K562 (cell line): ENCODE results near the gene LRRC3. TPM values are rescaled to one million over a fixed set of nuclear protein-coding genes. Genes with fewer than 3 reads are reported as not detected.

Source experiments
- ELF4 ChIP-seq: fragments of 450-650 bp; formaldehyde crosslinking; IDR thresholded peaks from 2 replicates; pipeline ENCODE4 v1.4.0; 2022; ENCODE audit warnings: missing genetic modification characterization
- ETS1 ChIP-seq: conservative IDR thresholded peaks from 2 replicates; pipeline ENCODE4 v1.6.1; 2011; ENCODE audit warnings: low read depth, mild to moderate bottlenecking, low read length; ENCODE audit not compliant: control insufficient read depth
- ETV5 ChIP-seq: sonication (generic); formaldehyde crosslinking; IDR thresholded peaks from 2 replicates; pipeline ENCODE4 v1.4.0; 2020; ENCODE audit warnings: low read depth, mild to moderate bottlenecking, missing genetic modification reagents
- GTF3C2 ChIP-seq: IDR thresholded peaks from 3 replicates; pipeline ENCODE4 v1.6.1; 2011; ENCODE audit warnings: borderline replicate concordance, mild to moderate bottlenecking, moderate library complexity; ENCODE audit not compliant: insufficient read length; ENCODE audit errors: extremely low read depth
- KDM4B ChIP-seq, 2 experiments: fragments of 450-650 bp in 1 of 2; sonication (generic) in 1 of 2; IDR thresholded peaks; 2 replicates each; pipeline ENCODE4 v1.6.1; 2016 to 2017; ENCODE audit warnings: borderline replicate concordance in 2 of 2, antibody characterized with exemption in 1 of 2, low read depth in 1 of 2, mild to moderate bottlenecking in 1 of 2
- NFRKB ChIP-seq: fragments of 450-650 bp; IDR thresholded peaks from 2 replicates; pipeline ENCODE4 v1.6.1; 2016; ENCODE audit warnings: low read depth
- NFXL1 ChIP-seq: fragments of 450-650 bp; formaldehyde crosslinking; IDR thresholded peaks from 2 replicates; pipeline ENCODE4 v1.4.0; 2021; ENCODE audit warnings: mild to moderate bottlenecking
- RBM22 ChIP-seq: fragments of 200-400 bp; formaldehyde crosslinking; IDR thresholded peaks from 2 replicates; pipeline ENCODE4 v1.6.1; 2018; ENCODE audit warnings: low read length, low read depth; ENCODE audit not compliant: poor library complexity, severe bottlenecking
- SP1 ChIP-seq: sonication (generic); formaldehyde crosslinking; IDR thresholded peaks from 2 replicates; pipeline ENCODE4 v1.8.1; 2022; ENCODE audit warnings: mild to moderate bottlenecking, missing genetic modification reagents
- ZNF133 ChIP-seq: fragments of 250-450 bp; sonication (Bioruptor Pico); IDR thresholded peaks from 2 replicates; pipeline ENCODE4 v1.4.0; 2020; ENCODE audit warnings: mild to moderate bottlenecking
- ZNF79 ChIP-seq: fragments of 250-450 bp; sonication (Bioruptor Pico); IDR thresholded peaks from 2 replicates; pipeline ENCODE4 v1.4.0; 2020; ENCODE audit warnings: low read depth, mild to moderate bottlenecking, moderate library complexity
- polyA plus RNA-seq, 8 experiments: library from polyadenylated mRNA; depleted of rRNA in 4 of 8; stranded (reverse) in 5 of 8; unstranded in 3 of 8; fragments of >200 nt; fragmentation: Nextera tagmentation in 2 of 8; fragmentation: Illumina TruSeq in 1 of 8; extraction: Ambion mirVana in 2 of 8; extraction: Trizol in 1 of 8; gene quantifications; 2 replicates each; pipeline versions ENCODE4 v1.2.1 to v1.2.3, GENCODE V29; 2011 to 2014; ENCODE audit warnings: inconsistent platforms in 1 of 8, missing spikeins in 1 of 8
- total RNA-seq, 7 experiments: library from RNA; depleted of rRNA in 6 of 7; stranded (reverse); fragments of >200 nt in 6 of 7; fragmentation: Illumina TruSeq in 2 of 7; extraction: Trizol in 2 of 7; gene quantifications; 2 replicates each; pipeline versions ENCODE4 v1.2.1 to v1.2.3, GENCODE V29; 2011 to 2021; ENCODE audit warnings: low replicate concordance in 1 of 7

Gene LRRC3
- total and polyA plus RNA-seq, 9 of the 15 experiments (the other 6 are each of a cell fraction or from before 2014, with no cell fraction given) = 0.04 TPM; not detected in 7

GRCh38 chr21:44495611-44496563, 40.6 kb downstream of the LRRC3 start (continued):
- no peak for TF ChIP-seq ETS1
- no peak for TF ChIP-seq ETV5 (CRISPR knock-in tag)
- no peak for TF ChIP-seq NFRKB
- no peak for TF ChIP-seq NFXL1 (CRISPR knock-in tag)
- TF ChIP-seq SP1 (CRISPR knock-in tag) = no peak
- TF ChIP-seq ZNF79 (CRISPR knock-in tag) = no peak
- TF ChIP-seq KDM4B (IDR thresholded peaks at IDR 0.05; ENCODE audit: borderline replicate concordance in 2 of 2, low read depth in 1 of 2) = no peak
- TF ChIP-seq RBM22 = no peak
- no peak for TF ChIP-seq ZNF133 (CRISPR knock-in tag)
- TF ChIP-seq ELF4 (CRISPR knock-in tag) = no peak
- TF ChIP-seq GTF3C2 = no peak
- TF ChIP-seq, all 486 proteins: peak for 0
